ENCODE results near the gene CCDC39. TPM values are rescaled to one million over a fixed set of nuclear protein-coding genes. Genes with fewer than 3 reads are reported as not detected.
"Not testable (repeated sequence)": the region's sequence is repeated elsewhere in the genome, so short reads cannot be mapped to it uniquely, and the experiment has no call there.

Gene CCDC39
- total RNA-seq, 6 experiments from 2014 or later, result not detected

GRCh38 chr3:180626844-180627243 is 52.4 kb downstream of the CCDC39 start:
- no peaks in the 10 kb centered on the region for H3K27me3 Mint-ChIP-seq (ENCODE audit: insufficient read depth)
- peaks cover 7% of the 10 kb centered on the region for H3K4me1 Mint-ChIP-seq (ENCODE audit: low read depth)
- TF ChIP-seq CTCF (IDR thresholded peaks at IDR 0.05), result no peak
- no peak overlapping the region for H3K27ac Mint-ChIP-seq
- peaks cover 14% of the 10 kb centered on the region; the same call in 1 of the 2 replicates for H3K36me3 Mint-ChIP-seq (ENCODE audit: low read depth)
- no peaks in the 10 kb centered on the region for H3K9me3 Mint-ChIP-seq
- no peak overlapping the region for H3K4me3 Mint-ChIP-seq
- DNase-seq, result no peak

GRCh38 chr3:180624714-180625113 is 54.6 kb downstream of the CCDC39 start:
- Mint-ChIP-seq H3K9me3 (no peaks in the 10 kb centered on the region), H3K4me1 (ENCODE audit: low read depth) (no peaks in the 10 kb centered on the region), H3K27ac (no peak overlapping the region), H3K4me3 (no peak overlapping the region), H3K27me3 (ENCODE audit: insufficient read depth) (no peaks in the 10 kb centered on the region), H3K36me3 (ENCODE audit: low read depth) (peaks cover 18% of the 10 kb centered on the region; the same call in 1 of the 2 replicates)
- DNase-seq, result no peak
- TF ChIP-seq CTCF (IDR thresholded peaks at IDR 0.05), result no peak

GRCh38 chr3:180619723-180620122 is 59.6 kb downstream of the CCDC39 start:
- Mint-ChIP-seq H3K27me3 (ENCODE audit: insufficient read depth) (no peaks in the 10 kb centered on the region), H3K4me1 (ENCODE audit: low read depth) (no peaks in the 10 kb centered on the region), H3K9me3 (no peaks in the 10 kb centered on the region), H3K27ac (no peak overlapping the region), H3K4me3 (no peak overlapping the region), H3K36me3 (ENCODE audit: low read depth) (peaks cover 8% of the 10 kb centered on the region; the same call in 1 of the 2 replicates)
- no peak for DNase-seq
- TF ChIP-seq CTCF (IDR thresholded peaks at IDR 0.05), result no peak

- not testable (repeated sequence) for H3K9me3 Mint-ChIP-seq; H3K4me1 Mint-ChIP-seq (ENCODE audit: low read depth); H3K27ac Mint-ChIP-seq; H3K4me3 Mint-ChIP-seq; H3K27me3 Mint-ChIP-seq (ENCODE audit: insufficient read depth); H3K36me3 Mint-ChIP-seq (ENCODE audit: low read depth); DNase-seq
Observed at GRCh38 chr3:180618563-180618962, 60.7 kb downstream of the CCDC39 start.

- TF ChIP-seq CTCF (IDR thresholded peaks at IDR 0.05), result no peak
- H3K4me1 Mint-ChIP-seq (ENCODE audit: low read depth), result no peaks in the 10 kb centered on the region
- H3K27me3 Mint-ChIP-seq (ENCODE audit: insufficient read depth), result no peaks in the 10 kb centered on the region
- H3K36me3 Mint-ChIP-seq (ENCODE audit: low read depth), result peaks cover 8% of the 10 kb centered on the region
- H3K9me3 Mint-ChIP-seq, result no peaks in the 10 kb centered on the region
- peak overlapping the region; percentile 36; the same call in 1 of the 2 replicates for H3K27ac Mint-ChIP-seq
- no peak overlapping the region for H3K4me3 Mint-ChIP-seq
- DNase-seq, result peak; percentile 17
Observed at GRCh38 chr3:180617049-180617448, 62.2 kb downstream of the CCDC39 start.

GRCh38 chr3:180615954-180616353 is 63.3 kb downstream of the CCDC39 start:
- DNase-seq, result no peak

More at GRCh38 chr3:180615954-180616353, 63.3 kb downstream of the CCDC39 start:
- H3K27ac Mint-ChIP-seq, result no peak overlapping the region
- H3K4me3 Mint-ChIP-seq, result no peak overlapping the region
- TF ChIP-seq CTCF (IDR thresholded peaks at IDR 0.05), result no peak
- no peaks in the 10 kb centered on the region for H3K4me1 Mint-ChIP-seq (ENCODE audit: low read depth)
- H3K36me3 Mint-ChIP-seq (ENCODE audit: low read depth), result peaks cover 14% of the 10 kb centered on the region
- H3K9me3 Mint-ChIP-seq, result no peaks in the 10 kb centered on the region
- H3K27me3 Mint-ChIP-seq (ENCODE audit: insufficient read depth), result no peaks in the 10 kb centered on the region

Measured in HFFc6 (cell line).